Astrocyte (in vitro differentiated cells and primary cell): ENCODE results near the gene RPP25.

Experiments used
- EZH2 ChIP-seq: IDR thresholded peaks from 2 replicates; pipeline ENCODE4 v1.6.1; 2012; ENCODE audit warnings: mild to moderate bottlenecking, low read length, inconsistent platforms; ENCODE audit not compliant: insufficient read depth
- TF ChIP-seq, protein P1 (sequence below): IDR thresholded peaks from 2 replicates; pipeline ENCODE4 v1.5.1; 2011; ENCODE audit warnings: low read depth, mild to moderate bottlenecking, inconsistent platforms, low read length, moderate library complexity; ENCODE audit not compliant: insufficient read depth

DNA sequence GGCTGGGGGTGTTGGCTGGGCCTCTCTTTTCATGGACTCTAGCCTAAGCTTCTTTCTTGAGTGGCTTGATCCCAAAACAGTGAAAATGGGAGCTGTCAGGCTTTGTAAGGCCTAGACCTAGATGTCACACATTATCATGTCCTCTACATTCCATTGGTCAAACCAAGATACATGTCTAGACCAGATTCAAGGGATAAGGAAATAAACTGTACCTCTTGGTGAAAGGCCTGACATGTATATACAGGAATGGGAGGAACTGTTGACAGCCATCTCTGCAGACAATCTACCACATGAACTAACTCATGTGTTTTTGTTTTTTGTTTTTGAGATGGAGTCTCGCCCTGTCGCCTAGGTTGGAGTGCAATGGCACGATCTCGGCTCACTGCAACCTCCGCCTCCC, 11.1 kb upstream of the RPP25 start:
- TF ChIP-seq, protein P1, sequence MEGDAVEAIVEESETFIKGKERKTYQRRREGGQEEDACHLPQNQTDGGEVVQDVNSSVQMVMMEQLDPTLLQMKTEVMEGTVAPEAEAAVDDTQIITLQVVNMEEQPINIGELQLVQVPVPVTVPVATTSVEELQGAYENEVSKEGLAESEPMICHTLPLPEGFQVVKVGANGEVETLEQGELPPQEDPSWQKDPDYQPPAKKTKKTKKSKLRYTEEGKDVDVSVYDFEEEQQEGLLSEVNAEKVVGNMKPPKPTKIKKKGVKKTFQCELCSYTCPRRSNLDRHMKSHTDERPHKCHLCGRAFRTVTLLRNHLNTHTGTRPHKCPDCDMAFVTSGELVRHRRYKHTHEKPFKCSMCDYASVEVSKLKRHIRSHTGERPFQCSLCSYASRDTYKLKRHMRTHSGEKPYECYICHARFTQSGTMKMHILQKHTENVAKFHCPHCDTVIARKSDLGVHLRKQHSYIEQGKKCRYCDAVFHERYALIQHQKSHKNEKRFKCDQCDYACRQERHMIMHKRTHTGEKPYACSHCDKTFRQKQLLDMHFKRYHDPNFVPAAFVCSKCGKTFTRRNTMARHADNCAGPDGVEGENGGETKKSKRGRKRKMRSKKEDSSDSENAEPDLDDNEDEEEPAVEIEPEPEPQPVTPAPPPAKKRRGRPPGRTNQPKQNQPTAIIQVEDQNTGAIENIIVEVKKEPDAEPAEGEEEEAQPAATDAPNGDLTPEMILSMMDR, result no peak
- no peak for TF ChIP-seq EZH2
